Activated B cell treated with CpG ODN at 0.5 μM for 24 hours (primary cell): ENCODE measurements around the gene FBXO9. TPM values are rescaled to one million over a fixed set of nuclear protein-coding genes. Genes with fewer than 3 reads are reported as not detected.

Experiments used
- ATAC-seq: fragments of 200-7000 bp; cut with Tn5 transposase; one replicate; pipeline ENCODE4 v1.10.0; 2021; ENCODE audit warnings: low read depth, mild to moderate bottlenecking, moderate library complexity
- CTCF ChIA-PET: fragments of 350-600 bp; sonication (Branson Sonifier 250); formaldehyde crosslinking; loops from one replicate; lab custom pipeline; 2021; ENCODE audit warnings: antibody characterized with exemption; lab: Charles Lee
- POLR2A ChIA-PET: fragments of 350-600 bp; sonication (Branson Sonifier 250); formaldehyde crosslinking; loops from one replicate; lab custom pipeline; 2021; ENCODE audit warnings: antibody characterized with exemption; lab: Charles Lee
- DNase-seq: peaks from one replicate; pipeline ENCODE4 v3.0.0; 2022
- H3K27ac Mint-ChIP-seq: one replicate; pipeline ENCODE4 v1.8.0; 2020; ENCODE audit warnings: mixed read lengths
- H3K27me3 Mint-ChIP-seq: one replicate; pipeline ENCODE4 v1.8.0; 2021; ENCODE audit warnings: mixed read lengths
- H3K36me3 Mint-ChIP-seq: one replicate; pipeline ENCODE4 v1.8.0; 2021; ENCODE audit warnings: low read depth, mixed read lengths
- H3K4me1 Mint-ChIP-seq: one replicate; pipeline ENCODE4 v1.8.0; 2021; ENCODE audit warnings: mixed read lengths
- H3K4me3 Mint-ChIP-seq: one replicate; pipeline ENCODE4 v1.8.0; 2020; ENCODE audit warnings: mild to moderate bottlenecking, mixed read lengths
- H3K9me3 Mint-ChIP-seq: one replicate; pipeline ENCODE4 v1.8.0; 2020; ENCODE audit warnings: mixed read lengths
- CTCF ChIP-seq: fragments of 200-600 bp; IDR thresholded peaks from one replicate; pipeline ENCODE4 v1.8.0; 2022; ENCODE audit warnings: antibody characterized with exemption, mild to moderate bottlenecking
- intact Hi-C: fragments of 100-400 bp; cut with micrococcal nuclease; formaldehyde crosslinking; loops from one replicate; pipeline ENCODE4 v1.15.1; 2024
- total RNA-seq: library from RNA; stranded (reverse); gene quantifications from 2 replicates; pipeline ENCODE4 v1.2.3, GENCODE V29; 2022

Gene FBXO9
- total RNA-seq, 1 donor from 2014 or later = 62.1 TPM

GRCh38 chr6:53144802-53145201 is 79.6 kb downstream of the FBXO9 start:
- no peak for ATAC-seq
- peaks cover 2% of the 10 kb centered on the region for H3K27me3 Mint-ChIP-seq
- no peaks in the 10 kb centered on the region for H3K4me1 Mint-ChIP-seq
- TF ChIP-seq CTCF = no peak
- peaks cover 5% of the 10 kb centered on the region for H3K36me3 Mint-ChIP-seq
- POLR2A ChIA-PET = no interaction called here
- CTCF ChIA-PET = no interaction called here
- DNase-seq = no peak
- intact Hi-C loops = no loop called here
- peaks cover 7% of the 10 kb centered on the region for H3K9me3 Mint-ChIP-seq
- no peak overlapping the region for H3K27ac Mint-ChIP-seq
- H3K4me3 Mint-ChIP-seq = no peak overlapping the region

GRCh38 chr6:53148684-53149083 is 83.5 kb downstream of the FBXO9 start, which contains the start of gene GCM1:
Gene GCM1 (minus strand): TSS chr6:53148841. CDS start chr6:53145632, 3,209 bp downstream.
- CTCF ChIA-PET = no interaction called here
- DNase-seq (no peak), ATAC-seq (no peak)
- POLR2A ChIA-PET = no interaction called here
- Mint-ChIP-seq H3K4me1 (no peaks in the 10 kb centered on the region), H3K4me3 (no peak within 1 kb of the TSS), H3K36me3 (no peaks in the 10 kb centered on the region), H3K9me3 (no peaks in the 10 kb centered on the region), H3K27me3 (peaks cover 2% of the 10 kb centered on the region), H3K27ac (no peak within 1 kb of the TSS)
- intact Hi-C loops = no loop called here
- no peak for TF ChIP-seq CTCF

Other genes starting within 250 kb of the FBXO9 start
- gene GSTA5, start 224.6 kb upstream of the FBXO9 start, total RNA-seq = not detected in 2 replicates
- not detected in 2 replicates for gene GSTA3, start 155.7 kb upstream of the FBXO9 start, total RNA-seq
- gene GSTA4, start 70.1 kb upstream of the FBXO9 start, total RNA-seq = 3.3 and 4.4 TPM in 2 replicates
- gene CILK1, start 3.6 kb upstream of the FBXO9 start, total RNA-seq = 6.8 and 7.6 TPM in 2 replicates
- gene GCM1, start 83.4 kb downstream of the FBXO9 start, total RNA-seq = 0.29 and 0.34 TPM in 2 replicates